Measurements from ENCODE around the gene INPP5A.

The INPP5A gene

DNA sequence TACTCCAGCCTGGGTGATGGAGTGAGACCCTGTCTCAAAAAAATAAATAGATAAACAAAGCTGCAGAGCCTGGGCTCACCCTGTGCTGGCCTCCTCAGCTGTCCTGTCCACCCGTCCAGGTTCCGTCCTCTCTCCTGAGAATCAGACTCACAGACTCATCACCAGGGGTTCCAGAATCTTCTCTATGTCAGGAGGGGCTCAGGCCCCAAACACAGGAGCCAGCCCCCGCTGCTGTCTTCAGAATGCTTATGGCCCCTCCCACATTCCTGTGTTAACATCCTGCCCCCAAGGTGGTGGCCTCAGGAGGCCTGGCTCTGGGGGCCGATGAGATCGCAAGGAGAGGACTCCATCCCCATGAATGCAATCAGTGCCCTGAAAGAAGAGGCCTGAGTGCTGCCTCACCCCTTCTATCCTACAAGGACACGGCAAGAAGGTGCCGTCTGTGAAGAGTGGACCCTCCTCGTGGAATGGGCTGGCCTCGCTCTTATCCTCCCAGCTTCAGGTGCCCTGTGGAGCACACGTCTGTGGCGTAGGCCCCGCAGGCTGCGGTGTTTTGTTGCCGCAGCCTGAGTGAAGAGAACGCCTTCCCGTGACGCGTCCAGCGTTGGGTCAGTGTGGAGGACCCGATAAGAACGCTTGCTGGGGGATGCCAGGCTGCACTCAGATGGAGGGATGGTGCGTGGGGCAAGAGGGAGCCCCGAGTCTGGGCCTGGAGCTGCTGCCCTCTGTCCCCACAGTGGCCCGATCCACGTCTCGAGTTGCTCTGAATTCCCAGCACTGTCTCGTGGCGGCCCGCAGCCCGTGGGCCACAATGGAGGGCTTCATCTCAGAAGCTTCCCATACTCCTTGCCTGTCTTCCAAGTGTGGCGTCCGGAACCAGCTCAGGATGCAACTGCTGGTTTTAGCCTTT, 77.1 kb downstream of the INPP5A start:
- no peak for ATAC-seq
- TF ChIP-seq RARB (CRISPR knock-in tag; IDR thresholded peaks at IDR 0.05) (no peak), TCF4 (CRISPR knock-in tag; IDR thresholded peaks at IDR 0.05; ENCODE audit: borderline replicate concordance) (no peak), SNAI2 (CRISPR knock-in tag; IDR thresholded peaks at IDR 0.05) (no peak), PPARA (CRISPR knock-in tag; IDR thresholded peaks at IDR 0.05; ENCODE audit: borderline replicate concordance) (no peak), ARNTL (CRISPR knock-in tag; IDR thresholded peaks at IDR 0.05; ENCODE audit: borderline replicate concordance, low read depth) (no peak), ISL1 (CRISPR knock-in tag; IDR thresholded peaks at IDR 0.05) (no peak)
- TF ChIP-seq, protein P1, sequence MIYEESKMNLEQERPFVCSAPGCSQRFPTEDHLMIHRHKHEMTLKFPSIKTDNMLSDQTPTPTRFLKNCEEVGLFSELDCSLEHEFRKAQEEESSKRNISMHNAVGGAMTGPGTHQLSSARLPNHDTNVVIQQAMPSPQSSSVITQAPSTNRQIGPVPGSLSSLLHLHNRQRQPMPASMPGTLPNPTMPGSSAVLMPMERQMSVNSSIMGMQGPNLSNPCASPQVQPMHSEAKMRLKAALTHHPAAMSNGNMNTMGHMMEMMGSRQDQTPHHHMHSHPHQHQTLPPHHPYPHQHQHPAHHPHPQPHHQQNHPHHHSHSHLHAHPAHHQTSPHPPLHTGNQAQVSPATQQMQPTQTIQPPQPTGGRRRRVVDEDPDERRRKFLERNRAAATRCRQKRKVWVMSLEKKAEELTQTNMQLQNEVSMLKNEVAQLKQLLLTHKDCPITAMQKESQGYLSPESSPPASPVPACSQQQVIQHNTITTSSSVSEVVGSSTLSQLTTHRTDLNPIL (CRISPR knock-in tag; IDR thresholded peaks at IDR 0.05; ENCODE audit: low read depth), result no peak
- TF ChIP-seq, protein P2, sequence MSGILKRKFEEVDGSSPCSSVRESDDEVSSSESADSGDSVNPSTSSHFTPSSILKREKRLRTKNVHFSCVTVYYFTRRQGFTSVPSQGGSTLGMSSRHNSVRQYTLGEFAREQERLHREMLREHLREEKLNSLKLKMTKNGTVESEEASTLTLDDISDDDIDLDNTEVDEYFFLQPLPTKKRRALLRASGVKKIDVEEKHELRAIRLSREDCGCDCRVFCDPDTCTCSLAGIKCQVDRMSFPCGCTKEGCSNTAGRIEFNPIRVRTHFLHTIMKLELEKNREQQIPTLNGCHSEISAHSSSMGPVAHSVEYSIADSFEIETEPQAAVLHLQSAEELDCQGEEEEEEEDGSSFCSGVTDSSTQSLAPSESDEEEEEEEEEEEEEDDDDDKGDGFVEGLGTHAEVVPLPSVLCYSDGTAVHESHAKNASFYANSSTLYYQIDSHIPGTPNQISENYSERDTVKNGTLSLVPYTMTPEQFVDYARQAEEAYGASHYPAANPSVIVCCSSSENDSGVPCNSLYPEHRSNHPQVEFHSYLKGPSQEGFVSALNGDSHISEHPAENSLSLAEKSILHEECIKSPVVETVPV (CRISPR knock-in tag; IDR thresholded peaks at IDR 0.05), result no peak

DNA sequence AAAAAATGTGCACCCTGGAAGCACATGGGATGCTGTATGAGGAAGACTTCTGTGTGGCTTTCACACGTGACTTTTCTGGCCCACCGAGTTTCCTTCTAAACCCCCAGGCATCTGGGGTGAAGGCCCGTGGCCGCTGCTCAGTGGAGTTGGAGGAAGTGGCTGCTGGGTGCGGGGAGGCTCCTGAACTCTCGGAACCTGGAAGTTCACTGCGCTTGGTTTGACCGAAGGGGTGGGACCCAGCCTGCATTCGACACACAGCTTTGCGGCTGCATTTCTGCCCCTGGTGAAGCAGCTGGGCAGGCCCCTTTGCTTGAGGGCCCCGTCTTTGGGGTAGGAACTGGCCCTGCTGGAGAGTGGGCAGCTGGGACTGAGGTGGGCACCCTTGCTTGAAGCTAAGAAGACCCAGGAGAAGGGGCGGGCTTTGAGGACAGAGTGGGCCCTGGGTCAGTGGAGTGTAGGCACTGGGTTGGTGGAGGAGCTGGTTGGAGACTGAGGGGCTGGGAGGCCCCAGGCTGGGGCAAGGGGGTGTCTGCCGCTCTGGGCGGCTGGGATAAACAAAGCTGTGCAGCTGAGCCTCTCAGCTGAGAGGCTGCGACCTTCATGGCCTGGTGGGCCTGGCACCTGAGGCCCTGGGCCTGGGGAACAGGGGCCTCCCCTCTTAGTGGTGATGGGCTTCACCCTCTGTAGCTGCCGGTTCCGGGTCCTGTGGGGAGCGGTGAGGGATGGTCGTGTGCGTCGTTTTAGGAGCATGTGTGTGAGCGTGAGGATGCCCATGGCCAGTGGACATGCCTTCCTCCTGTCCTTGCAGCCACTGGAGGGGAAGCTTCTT, 78.0 kb downstream of the INPP5A start:
- TF ChIP-seq ISL1 (CRISPR knock-in tag; IDR thresholded peaks at IDR 0.05) (no peak), GLIS3 (CRISPR knock-in tag; IDR thresholded peaks at IDR 0.05) (no peak)
- TF ChIP-seq, protein P3, sequence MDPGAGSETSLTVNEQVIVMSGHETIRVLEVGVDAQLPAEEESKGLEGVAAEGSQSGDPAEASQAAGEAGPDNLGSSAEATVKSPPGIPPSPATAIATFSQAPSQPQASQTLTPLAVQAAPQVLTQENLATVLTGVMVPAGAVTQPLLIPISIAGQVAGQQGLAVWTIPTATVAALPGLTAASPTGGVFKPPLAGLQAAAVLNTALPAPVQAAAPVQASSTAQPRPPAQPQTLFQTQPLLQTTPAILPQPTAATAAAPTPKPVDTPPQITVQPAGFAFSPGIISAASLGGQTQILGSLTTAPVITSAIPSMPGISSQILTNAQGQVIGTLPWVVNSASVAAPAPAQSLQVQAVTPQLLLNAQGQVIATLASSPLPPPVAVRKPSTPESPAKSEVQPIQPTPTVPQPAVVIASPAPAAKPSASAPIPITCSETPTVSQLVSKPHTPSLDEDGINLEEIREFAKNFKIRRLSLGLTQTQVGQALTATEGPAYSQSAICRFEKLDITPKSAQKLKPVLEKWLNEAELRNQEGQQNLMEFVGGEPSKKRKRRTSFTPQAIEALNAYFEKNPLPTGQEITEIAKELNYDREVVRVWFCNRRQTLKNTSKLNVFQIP (CRISPR knock-in tag; IDR thresholded peaks at IDR 0.05; ENCODE audit: borderline replicate concordance, low read depth), result no peak
- ATAC-seq, result no peak

DNA sequence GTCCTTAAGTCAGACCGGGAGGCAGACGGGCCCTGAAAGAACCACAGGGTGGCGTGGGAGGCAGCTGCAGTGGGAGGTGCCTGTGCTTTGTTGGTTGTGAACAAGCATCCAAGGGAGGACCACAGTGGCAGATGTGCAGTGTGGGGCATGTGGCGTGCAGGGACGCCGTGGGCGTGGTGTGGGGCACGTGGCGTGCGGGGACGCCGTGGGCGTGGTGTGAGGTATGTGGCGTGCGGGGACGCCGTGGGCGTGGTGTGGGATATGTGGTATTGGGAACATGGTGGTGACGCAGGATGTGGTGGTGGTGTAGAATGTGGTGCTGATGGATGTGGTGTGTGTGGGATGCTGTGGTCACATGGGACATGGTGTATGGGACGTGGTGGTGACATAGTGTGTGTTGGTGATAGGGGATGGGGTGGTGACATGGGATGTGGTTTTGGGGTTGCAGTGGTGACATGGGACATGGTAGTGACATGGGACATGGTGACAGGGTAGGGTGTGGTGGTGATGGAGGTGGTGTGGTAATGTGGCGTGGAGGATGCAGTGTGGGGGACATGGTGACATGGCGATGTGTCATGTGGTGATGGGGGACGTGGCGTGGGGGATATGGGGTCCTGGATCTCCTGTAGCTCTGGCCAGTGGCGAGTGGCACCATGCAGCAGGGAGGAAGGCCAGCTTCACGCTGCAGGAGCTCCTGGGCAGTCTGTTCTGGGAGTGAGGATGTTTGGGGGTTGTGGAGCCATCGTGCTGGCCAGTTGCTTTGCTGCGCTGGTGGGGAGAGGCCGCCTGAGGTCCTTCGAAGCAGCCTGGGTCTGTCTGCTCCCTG, 78.8 kb downstream of the INPP5A start:
- TF ChIP-seq BACH2 (CRISPR knock-in tag; IDR thresholded peaks at IDR 0.05; ENCODE audit: borderline replicate concordance), result no peak
- TF ChIP-seq ZC3H10 (CRISPR knock-in tag; IDR thresholded peaks at IDR 0.05), result no peak
- TF ChIP-seq, protein P1 (CRISPR knock-in tag; IDR thresholded peaks at IDR 0.05; ENCODE audit: low read depth), result no peak
- ATAC-seq, result no peak

DNA sequence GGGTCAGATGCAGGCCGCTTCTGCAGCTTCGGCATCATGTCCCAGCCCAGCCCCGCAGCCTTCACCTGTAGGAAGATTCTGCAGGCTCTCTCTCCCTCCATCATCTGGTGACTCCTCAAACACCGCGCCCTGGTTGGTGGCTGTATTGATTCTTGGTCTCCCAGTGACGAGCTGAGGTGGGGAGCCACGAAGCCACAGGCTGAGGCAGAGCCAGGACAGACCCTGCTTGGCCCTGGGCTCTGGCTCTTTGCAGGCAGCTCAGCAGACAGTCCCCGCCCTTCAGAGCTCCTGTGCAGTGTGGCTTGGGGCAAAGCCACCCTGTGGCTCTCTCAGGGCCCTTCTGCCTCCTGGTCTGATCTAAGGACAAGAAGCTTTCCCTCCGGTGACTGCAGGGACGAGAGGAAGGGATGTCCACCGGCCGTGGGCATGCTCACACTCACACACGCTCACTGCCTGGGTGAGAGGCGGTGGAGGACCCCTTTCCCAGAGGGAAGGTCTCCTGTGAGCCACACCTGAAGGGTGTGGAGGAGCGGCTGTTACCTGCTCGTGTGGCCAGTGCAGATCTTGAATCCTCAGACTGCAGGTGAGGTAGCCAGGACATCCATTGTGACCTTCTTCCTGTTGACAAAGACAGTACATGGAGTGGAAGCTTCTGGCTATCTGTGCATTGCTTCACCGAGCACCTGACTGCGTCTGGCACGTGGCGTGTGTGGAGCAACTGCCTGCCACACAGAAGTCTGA, 79.6 kb downstream of the INPP5A start:
- TF ChIP-seq BACH2 (CRISPR knock-in tag; IDR thresholded peaks at IDR 0.05; ENCODE audit: borderline replicate concordance) (no peak), ZNF565 (CRISPR knock-in tag; conservative IDR thresholded peaks at IDR 0.05; ENCODE audit: low read depth) (no peak), ARNTL (CRISPR knock-in tag; IDR thresholded peaks at IDR 0.05; ENCODE audit: borderline replicate concordance, low read depth) (no peak), SNAI2 (CRISPR knock-in tag; IDR thresholded peaks at IDR 0.05) (no peak), ESRRG (CRISPR knock-in tag; IDR thresholded peaks at IDR 0.05) (no peak), ZC3H10 (CRISPR knock-in tag; IDR thresholded peaks at IDR 0.05) (no peak), GLIS3 (CRISPR knock-in tag; IDR thresholded peaks at IDR 0.05) (no peak), ZFP30 (CRISPR knock-in tag; IDR thresholded peaks at IDR 0.05) (no peak), ZNF8 (CRISPR knock-in tag; IDR thresholded peaks at IDR 0.05) (no peak), PPARA (CRISPR knock-in tag; IDR thresholded peaks at IDR 0.05; ENCODE audit: borderline replicate concordance) (no peak)
- TF ChIP-seq, protein P4, sequence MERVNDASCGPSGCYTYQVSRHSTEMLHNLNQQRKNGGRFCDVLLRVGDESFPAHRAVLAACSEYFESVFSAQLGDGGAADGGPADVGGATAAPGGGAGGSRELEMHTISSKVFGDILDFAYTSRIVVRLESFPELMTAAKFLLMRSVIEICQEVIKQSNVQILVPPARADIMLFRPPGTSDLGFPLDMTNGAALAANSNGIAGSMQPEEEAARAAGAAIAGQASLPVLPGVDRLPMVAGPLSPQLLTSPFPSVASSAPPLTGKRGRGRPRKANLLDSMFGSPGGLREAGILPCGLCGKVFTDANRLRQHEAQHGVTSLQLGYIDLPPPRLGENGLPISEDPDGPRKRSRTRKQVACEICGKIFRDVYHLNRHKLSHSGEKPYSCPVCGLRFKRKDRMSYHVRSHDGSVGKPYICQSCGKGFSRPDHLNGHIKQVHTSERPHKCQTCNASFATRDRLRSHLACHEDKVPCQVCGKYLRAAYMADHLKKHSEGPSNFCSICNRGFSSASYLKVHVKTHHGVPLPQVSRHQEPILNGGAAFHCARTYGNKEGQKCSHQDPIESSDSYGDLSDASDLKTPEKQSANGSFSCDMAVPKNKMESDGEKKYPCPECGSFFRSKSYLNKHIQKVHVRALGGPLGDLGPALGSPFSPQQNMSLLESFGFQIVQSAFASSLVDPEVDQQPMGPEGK (CRISPR knock-in tag; IDR thresholded peaks at IDR 0.05; ENCODE audit: borderline replicate concordance), result no peak
- TF ChIP-seq, protein P1 (CRISPR knock-in tag; IDR thresholded peaks at IDR 0.05; ENCODE audit: low read depth), result no peak
- no peak for ATAC-seq

All from SK-N-SH treated with all-trans-retinoic acid at 6 μM for 48 hours (cell line).